NCI-H526 (cell line): ENCODE results near the gene TAF5.
"Not testable (repeated sequence)": the region's sequence is repeated elsewhere in the genome, so short reads cannot be mapped to it uniquely, and the experiment has no call there.

Experiments
- DNase-seq, 2 experiments: peaks; one replicate each; lab custom pipeline; 2025; lab: John Stamatoyannopoulos, UW

Gene TAF5

GRCh38 chr10:103413564-103413963 is 45.8 kb downstream of the TAF5 start:
- no peak for DNase-seq

- DNase-seq, result no peak
Observed at GRCh38 chr10:103415581-103415980, 47.8 kb downstream of the TAF5 start.

GRCh38 chr10:103416436-103417147 is 48.8 kb downstream of the TAF5 start:
- DNase-seq, result peak; percentile 30 to 66

GRCh38 chr10:103417148-103417469 is 49.3 kb downstream of the TAF5 start:
- not testable (repeated sequence) for DNase-seq

GRCh38 chr10:103417601-103418000 is 49.8 kb downstream of the TAF5 start:
- no peak for DNase-seq

- no peak for DNase-seq
Observed at GRCh38 chr10:103419101-103419500, 51.3 kb downstream of the TAF5 start.

GRCh38 chr10:103423748-103424147 is 56.0 kb downstream of the TAF5 start:
- no peak for DNase-seq

GRCh38 chr10:103427866-103428265 is 60.1 kb downstream of the TAF5 start:
- no peak for DNase-seq

GRCh38 chr10:103428989-103429643 is 61.3 kb downstream of the TAF5 start:
- no peak for DNase-seq

- DNase-seq, result no peak
Observed at GRCh38 chr10:103429647-103430046, 61.9 kb downstream of the TAF5 start.

GRCh38 chr10:103431902-103432301 is 64.1 kb downstream of the TAF5 start:
- no peak for DNase-seq

- no peak for DNase-seq
Observed at GRCh38 chr10:103433858-103434257, 66.1 kb downstream of the TAF5 start.
